ENCODE measurements around the gene PRKN.

- no peak for TF ChIP-seq CTCF (IDR thresholded peaks at IDR 0.05; ENCODE audit: extremely low read depth in 1 of 2, insufficient read depth in 1 of 2, low read depth in 1 of 2, low read length in 2 of 2)
- no peak for TF ChIP-seq POLR2A (IDR thresholded peaks at IDR 0.05; ENCODE audit: low read depth, low read length)
- TF ChIP-seq FOS (IDR thresholded peaks at IDR 0.05; ENCODE audit: borderline replicate concordance, insufficient read depth, low read length) = no peak
- no peak for TF ChIP-seq POLR2AphosphoS5 (IDR thresholded peaks at IDR 0.05; ENCODE audit: insufficient read depth, low read depth, low read length)
- no peak for TF ChIP-seq EZH2 (IDR thresholded peaks at IDR 0.05; ENCODE audit: borderline replicate concordance, low read depth, low read length, severe bottlenecking)
- no peak for TF ChIP-seq MYC (IDR thresholded peaks at IDR 0.05; ENCODE audit: low read depth, low read length)
Measured at GRCh38 chr6:161341638-161342037, 1385.9 kb downstream of the PRKN start.

Measured in endothelial cell of umbilical vein (primary cell).